Sigmoid colon (tissue), 4 donors: ENCODE measurements around the gene TAS2R16.

Experiments
- CTCF ChIP-seq, 4 experiments: fragments of 450-650 bp in 3 of 4; fragments of 200-600 bp in 1 of 4; IDR thresholded peaks; one replicate each; pipeline ENCODE4 v1.5.1; 2016 to 2019; ENCODE audit warnings: antibody characterized with exemption in 4 of 4, mild to moderate bottlenecking in 3 of 4, moderate library complexity in 2 of 4
- POLR2A ChIP-seq, 2 donors: fragments of 450-650 bp; IDR thresholded peaks; one replicate each; pipeline ENCODE4 v1.6.1; 2016; ENCODE audit warnings: antibody characterized with exemption in 2 of 2, mild to moderate bottlenecking in 2 of 2, moderate library complexity in 2 of 2
- POLR2AphosphoS5 ChIP-seq, 4 donors: sonication (generic); formaldehyde crosslinking; IDR thresholded peaks; one replicate each; pipeline ENCODE4 v1.6.1; 2017; ENCODE audit warnings: antibody characterized with exemption in 4 of 4

GRCh38 chr7:123043642-123044041 lies 48.1 kb upstream of the TAS2R16 start:
- TF ChIP-seq CTCF (IDR thresholded peaks at IDR 0.05) (no peak), POLR2A (IDR thresholded peaks at IDR 0.05) (no peak), POLR2AphosphoS5 (IDR thresholded peaks at IDR 0.05) (no peak)
